Kidney epithelial cell (primary cell): Measurements from ENCODE around the gene ATOSA. TPM values are rescaled to one million over a fixed set of nuclear protein-coding genes. Genes with fewer than 3 reads are reported as not detected.

ENCODE experiments used
- DNase-seq: peaks from one replicate; pipeline ENCODE4 v3.0.0-alpha.2; 2010; ENCODE audit warnings: low read depth
- H3K27me3 ChIP-seq: 2 replicates; pipeline ENCODE4 v1.6.0; 2011; ENCODE audit warnings: low read length; ENCODE audit not compliant: control insufficient read depth, insufficient read depth
- H3K36me3 ChIP-seq: 2 replicates; pipeline ENCODE4 v1.5.1; 2011; ENCODE audit warnings: low read length; ENCODE audit not compliant: control insufficient read depth, insufficient read depth
- H3K4me3 ChIP-seq: 2 replicates; pipeline ENCODE4 v1.5.1; 2011; ENCODE audit warnings: low read depth, mild to moderate bottlenecking, control low read depth, low read length
- CTCF ChIP-seq: IDR thresholded peaks from 2 replicates; pipeline ENCODE4 v1.5.1; 2011; ENCODE audit warnings: mild to moderate bottlenecking, moderate library complexity, low read length, control low read depth, inconsistent platforms; ENCODE audit not compliant: insufficient read depth, poor library complexity, severe bottlenecking
- total RNA-seq: library from RNA; depleted of rRNA; stranded (reverse); fragments of >200 nt; gene quantifications from 2 replicates; pipeline ENCODE4 v1.2.3, GENCODE V29; 2015

The ATOSA gene
- total RNA-seq, 1 donor from 2014 or later: 18.4 TPM

DNA sequence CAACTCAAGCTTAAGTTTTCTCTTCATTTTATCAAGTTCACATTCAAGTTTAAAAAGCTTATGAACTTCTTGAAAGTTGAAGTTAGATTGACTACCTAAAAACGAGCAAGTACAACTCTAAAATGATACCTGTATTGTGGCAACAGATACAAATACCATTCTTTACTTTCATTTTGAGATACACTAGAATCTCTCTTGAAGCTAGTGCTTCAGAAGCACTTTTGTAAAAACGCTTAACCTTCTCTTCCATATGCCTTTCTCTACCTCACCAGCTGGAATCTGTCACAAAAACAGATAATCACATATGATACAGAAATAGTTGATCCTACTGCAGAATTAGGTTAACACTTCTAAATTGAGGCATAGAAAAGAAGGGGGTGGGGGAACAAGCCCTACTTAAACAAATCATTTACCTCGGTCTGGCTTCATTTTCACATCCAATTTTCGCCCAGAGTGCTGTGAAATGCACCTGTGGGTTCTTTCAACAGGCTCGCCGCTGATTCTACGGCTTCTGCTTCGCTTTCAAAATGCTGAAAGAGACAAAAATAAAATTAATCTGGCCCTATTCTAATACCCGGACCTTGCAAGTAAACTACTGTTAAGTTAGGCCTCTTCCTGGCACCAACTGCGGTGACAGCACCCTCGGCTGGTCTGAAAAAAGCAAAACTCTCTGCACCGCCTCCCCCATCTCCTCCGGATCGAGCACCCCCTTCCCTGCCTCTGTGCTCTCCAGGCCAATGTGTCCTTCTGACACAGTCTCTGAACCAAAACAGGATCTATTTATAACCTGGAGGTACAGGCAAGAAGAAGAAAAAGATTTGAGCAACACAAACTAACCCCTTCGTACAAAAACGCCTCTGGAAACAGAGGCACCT is 1.4 kb downstream of the ATOSA start:
- no peak for DNase-seq
- TF ChIP-seq CTCF: peak; percentile 21
- Histone ChIP-seq H3K27me3 (no peaks in the 10 kb centered on the region), H3K4me3 (peak overlapping the region; percentile 97), H3K36me3 (no peaks in the 10 kb centered on the region)

GRCh38 chr15:52674831-52675230 is 4.4 kb downstream of the ATOSA start:
- H3K36me3 ChIP-seq: no peaks in the 10 kb centered on the region
- TF ChIP-seq CTCF: no peak
- no peak for DNase-seq
- no peaks in the 10 kb centered on the region for H3K27me3 ChIP-seq
- H3K4me3 ChIP-seq: no peak overlapping the region

DNA sequence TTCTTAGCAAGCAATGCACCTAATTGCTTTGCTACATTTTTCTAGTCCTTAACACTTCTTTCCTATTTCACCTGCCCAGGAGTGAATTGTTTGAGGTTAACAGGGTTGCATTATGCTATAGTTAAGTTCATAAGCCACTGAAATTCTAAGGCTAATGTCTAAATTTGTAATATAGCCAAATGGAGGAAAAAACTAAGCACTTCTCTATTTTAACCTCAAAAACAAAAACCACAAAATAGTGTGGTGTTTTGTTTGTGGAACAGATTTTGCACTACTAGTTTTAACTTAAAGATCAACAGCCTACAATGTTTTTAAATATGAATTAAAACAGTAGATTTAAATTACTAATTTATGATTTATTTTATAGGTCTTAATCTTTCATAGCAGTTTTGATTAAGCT is 5.5 kb downstream of the ATOSA start:
- no peak for DNase-seq
- no peak for TF ChIP-seq CTCF
- H3K27me3 ChIP-seq: no peaks in the 10 kb centered on the region

DNA sequence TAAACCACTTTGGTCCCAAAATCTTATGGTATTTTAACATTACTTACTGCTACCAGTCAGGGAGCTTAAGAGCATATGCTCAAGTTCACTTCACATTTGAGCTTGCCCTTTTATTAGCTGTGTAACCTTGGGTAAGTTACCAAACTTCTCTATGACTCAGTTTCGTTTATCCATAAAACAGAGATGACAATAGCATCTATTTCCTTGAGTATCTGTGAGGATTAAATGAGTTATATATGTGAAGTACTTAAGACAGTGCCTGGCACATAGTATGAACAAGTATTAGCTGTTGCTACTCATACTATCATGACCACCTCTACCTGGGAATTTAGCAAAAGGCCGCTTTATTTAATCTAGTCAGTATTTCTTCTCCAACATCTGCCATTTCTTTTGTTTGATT is 5.9 kb downstream of the ATOSA start:
- DNase-seq: no peak
- TF ChIP-seq CTCF: no peak
- Histone ChIP-seq H3K27me3 (no peaks in the 10 kb centered on the region), H3K36me3 (no peaks in the 10 kb centered on the region), H3K4me3 (no peak overlapping the region)

More for the DNA sequence above, 5.5 kb downstream of the ATOSA start:
- H3K36me3 ChIP-seq: no peaks in the 10 kb centered on the region
- H3K4me3 ChIP-seq: no peak overlapping the region

DNA sequence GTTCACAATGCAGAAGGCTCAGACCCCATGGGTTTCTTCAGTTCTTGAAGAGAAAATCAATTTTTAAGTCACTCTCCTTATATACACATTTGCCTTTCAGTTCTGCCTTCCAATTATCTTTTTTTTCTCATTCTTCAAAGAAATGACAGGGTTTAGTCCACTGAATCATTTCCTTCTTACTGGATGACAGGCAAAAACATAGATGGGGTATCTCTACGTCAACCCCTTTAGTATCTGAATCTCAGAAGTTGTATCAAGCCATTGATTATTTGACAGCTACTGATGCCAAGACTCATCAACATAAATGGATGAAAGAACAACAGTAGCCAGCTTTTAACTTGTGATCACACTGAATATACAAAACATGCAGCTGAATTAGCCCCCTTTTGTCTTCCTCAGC is 6.5 kb downstream of the ATOSA start:
- no peak for TF ChIP-seq CTCF
- Histone ChIP-seq H3K27me3 (no peaks in the 10 kb centered on the region), H3K4me3 (no peak overlapping the region), H3K36me3 (no peaks in the 10 kb centered on the region)
- DNase-seq: no peak

GRCh38 chr15:52670087-52670486 is 9.1 kb downstream of the ATOSA start:
- no peaks in the 10 kb centered on the region for H3K27me3 ChIP-seq
- H3K4me3 ChIP-seq: no peak overlapping the region
- no peak for DNase-seq
- H3K36me3 ChIP-seq: no peaks in the 10 kb centered on the region
- no peak for TF ChIP-seq CTCF
